Transverse colon (tissue), 3 donors: Measurements from ENCODE around the gene ENOX1.

ENCODE experiments used
- POLR2A ChIP-seq: fragments of 450-650 bp; IDR thresholded peaks from one replicate; pipeline ENCODE4 v1.6.1; 2016; ENCODE audit warnings: antibody characterized with exemption, mild to moderate bottlenecking, moderate library complexity
- POLR2AphosphoS5 ChIP-seq, 3 donors: sonication (generic); formaldehyde crosslinking; IDR thresholded peaks; one replicate each; pipeline ENCODE4 v1.6.1; 2016; ENCODE audit warnings: antibody characterized with exemption in 3 of 3

DNA sequence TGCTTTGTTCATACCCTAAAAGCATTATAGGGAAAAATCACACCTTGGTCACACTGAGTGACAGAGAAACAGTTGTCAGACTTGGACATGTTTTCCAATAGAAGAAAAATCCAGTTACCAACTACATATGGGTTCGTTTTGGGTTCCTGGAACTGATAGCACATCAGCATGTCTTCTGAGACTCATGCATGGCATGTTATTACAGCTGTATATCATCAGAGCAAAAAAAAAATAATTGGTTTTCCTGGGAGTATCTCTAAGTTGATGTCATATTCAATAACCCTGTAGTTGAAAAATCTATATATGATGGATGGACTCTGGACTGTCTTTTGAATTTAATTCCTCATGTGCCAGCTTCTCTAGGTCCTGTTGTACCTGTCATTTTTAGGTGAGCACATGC is 551.7 kb downstream of the ENOX1 start:
- TF ChIP-seq POLR2A (no peak), POLR2AphosphoS5 (IDR thresholded peaks at IDR 0.05) (no peak)
